Central memory CD4-positive, alpha-beta T cell (primary cell): ENCODE results near the gene CUX1.

Experiments
- DNase-seq: peaks from one replicate; pipeline ENCODE4 v3.0.0; 2022

The CUX1 gene

DNA sequence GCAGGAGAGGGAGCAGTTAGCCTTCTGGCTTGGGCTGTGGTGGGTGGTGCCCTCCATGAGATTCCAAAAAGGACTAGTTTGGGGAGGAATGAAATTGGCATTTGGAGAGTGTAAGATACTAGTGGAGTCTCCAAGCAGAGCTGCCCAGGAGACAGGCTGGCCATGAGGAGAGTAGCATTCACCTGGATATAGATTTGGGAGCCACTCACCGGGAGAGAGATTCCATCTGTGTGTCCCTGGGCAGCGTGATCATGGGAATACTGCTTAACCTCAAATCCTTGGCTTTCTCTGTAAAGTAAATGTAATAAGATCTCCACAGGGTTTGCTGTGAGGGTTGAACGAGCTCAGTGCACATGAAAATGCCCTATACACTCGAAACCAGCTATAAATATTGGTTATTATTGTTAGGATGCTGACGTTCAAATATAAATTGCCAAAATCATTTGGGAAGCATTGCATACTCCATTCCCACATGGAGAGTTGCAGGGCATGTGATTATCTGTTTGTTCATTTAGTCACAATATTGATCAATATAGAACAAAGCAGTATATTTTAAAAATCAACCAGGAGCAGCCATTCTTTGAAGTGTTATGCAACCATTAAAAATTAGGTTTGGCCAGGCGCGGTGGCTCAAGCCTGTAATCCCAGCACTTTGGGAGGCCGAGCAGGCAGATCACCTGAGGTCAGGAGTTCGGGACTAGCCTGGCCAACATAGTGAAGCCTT is 143.7 kb downstream of the CUX1 start:
- no peak for DNase-seq

DNA sequence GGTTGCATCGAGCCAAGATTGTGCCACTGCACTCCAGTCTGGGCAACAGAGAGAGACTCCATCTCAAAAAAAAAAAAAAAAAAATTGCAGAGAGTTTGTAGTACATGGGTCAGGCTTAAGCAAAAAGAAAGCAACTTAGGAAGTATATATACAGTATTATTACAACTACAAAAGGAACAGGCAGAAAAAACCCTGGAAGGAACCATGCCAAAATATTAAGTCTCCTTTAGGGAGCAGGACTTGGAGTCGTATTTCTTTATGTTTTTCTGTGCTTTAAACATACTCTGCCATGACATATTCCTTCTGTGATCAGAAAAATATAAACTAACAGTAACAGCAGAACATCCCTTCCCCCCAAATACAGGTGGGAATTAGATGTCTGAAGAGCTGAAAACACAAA is 144.4 kb downstream of the CUX1 start:
- no peak for DNase-seq

DNA sequence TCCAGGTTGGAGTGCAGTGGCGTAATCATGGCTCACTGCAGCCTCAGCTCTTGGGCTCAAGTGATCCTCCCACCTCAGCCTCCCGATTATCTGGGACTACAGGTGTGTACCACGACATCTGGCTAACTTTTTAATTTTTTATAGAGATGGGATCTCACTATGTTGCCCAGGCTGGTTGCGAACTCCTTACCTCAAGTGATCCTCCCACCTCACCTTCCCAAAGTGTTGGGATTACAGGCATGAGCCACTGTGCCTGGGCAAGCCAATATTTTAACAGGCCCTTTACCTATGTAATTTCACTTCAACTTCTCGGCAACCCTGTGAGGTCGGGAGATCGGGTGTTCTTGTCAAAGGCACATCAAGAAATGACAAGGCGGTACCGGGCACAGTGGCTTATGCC is 146.3 kb downstream of the CUX1 start:
- no peak for DNase-seq

DNA sequence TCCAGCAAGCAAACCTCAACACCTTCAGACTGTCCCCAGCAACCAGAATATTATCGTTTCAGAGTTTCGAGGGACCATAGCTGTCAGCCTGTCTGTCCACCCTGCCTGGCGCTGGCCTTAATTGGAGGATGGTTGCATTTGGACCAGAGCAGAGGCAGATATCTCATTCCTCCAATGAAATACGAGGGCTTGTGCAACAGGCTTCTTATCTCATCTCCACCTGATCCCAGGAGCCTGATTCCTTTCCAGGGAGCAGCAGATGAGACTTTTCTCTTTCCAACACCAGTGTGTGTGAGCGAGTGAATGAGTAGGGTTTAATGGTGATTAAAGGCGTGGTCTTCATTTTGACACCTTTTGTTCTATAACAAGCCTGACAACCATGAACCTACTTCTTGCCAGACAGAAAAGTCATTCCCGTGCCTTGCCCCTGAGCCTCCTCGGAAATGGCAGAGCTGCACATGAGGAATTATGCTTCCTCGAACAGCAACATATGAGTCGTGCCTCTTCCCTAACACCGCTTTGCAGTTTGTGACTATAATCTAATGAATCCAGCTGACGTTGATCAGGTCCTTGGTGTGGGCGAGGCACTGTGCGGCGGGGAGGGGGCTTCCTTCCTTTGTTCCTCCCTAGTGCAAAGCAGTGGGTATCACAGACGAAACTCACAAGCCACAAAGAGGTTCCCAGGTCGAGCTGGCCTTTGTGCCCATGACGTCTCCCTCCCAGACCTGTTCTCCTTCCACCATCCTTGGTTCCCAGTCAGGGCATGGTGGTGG is 147.4 kb downstream of the CUX1 start:
- DNase-seq = no peak

DNA sequence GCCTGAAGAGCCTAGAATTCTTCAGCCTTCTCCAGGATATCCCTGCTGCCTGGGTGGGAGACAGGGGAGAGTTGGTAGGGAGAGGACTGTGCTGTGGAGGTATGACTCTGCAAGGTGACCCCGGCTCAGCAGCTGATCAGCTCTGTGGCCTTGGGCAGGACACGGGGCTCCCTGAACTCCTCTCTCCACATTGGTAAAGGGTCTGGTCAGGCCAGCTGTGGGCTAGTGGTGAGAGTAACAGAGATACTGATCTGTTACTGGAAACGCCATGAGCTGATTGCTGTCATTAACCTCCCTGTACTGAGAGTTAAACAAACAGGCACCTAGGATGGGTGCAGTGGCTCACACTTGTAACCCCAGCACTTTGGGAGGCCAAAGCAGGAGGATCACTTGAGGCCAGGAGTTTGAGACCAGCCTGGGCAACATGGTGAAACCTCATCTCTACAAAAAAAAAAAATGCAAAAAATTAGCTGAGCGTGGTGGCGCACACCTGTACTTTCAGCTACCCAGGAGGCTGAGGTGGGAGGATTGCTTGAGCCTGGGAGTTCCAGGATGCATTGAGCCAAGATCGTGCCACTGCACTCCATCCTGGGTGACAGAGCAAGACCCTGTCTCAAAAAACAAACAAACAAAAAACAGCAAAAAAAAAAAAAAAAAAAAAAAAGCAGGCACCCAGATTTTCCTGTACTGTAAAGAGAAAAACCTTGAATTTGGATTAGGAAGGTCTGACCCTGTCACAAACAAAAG is 151.5 kb downstream of the CUX1 start:
- DNase-seq = no peak

DNA sequence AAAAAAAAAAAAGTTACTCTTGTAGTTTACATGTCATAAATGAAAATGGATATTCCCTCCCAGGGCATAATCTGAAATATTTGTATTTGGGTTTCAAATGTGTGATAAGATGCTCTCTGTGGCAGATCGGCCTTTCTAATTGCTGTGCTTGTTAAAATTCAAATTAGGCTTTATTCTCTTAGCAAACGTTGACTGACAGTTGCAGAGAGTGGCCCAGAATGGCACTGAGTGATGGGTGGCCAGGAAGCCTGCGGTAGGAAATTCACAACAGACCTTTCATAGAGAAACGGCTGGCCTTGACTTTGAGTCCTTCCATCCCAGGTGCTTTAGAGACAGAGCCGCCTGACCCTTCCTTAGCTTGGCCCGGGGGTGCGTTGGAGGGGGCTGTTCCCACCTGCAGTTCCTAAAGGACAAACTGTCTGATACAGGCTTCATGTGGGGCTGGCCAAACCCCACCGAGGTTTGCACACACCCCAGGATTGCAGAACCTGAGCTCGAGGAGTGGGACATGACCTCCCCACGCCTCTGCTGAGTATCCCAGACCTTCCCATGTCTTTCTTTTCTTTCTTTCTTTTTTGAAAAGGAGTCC is 152.7 kb downstream of the CUX1 start:
- no peak for DNase-seq

DNA sequence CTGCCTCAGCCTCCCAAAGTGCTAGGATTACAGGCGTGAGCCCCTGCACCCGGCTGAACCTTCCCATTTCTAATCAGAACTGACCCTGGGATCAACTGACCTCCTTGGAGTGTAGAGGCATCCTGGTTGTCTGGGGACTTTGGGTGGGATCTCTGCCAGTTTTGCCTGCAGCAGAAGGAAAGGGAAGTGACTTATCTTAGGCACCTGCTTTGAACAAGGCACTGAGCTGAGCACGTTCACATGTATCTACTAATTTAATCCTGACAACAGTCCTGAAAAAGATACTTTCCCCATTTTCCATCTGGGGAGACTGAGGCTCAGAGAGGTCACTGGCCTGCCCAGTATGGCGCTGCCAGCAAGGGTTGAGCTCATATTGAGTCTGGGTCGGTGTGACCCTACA is 153.4 kb downstream of the CUX1 start:
- no peak for DNase-seq

DNA sequence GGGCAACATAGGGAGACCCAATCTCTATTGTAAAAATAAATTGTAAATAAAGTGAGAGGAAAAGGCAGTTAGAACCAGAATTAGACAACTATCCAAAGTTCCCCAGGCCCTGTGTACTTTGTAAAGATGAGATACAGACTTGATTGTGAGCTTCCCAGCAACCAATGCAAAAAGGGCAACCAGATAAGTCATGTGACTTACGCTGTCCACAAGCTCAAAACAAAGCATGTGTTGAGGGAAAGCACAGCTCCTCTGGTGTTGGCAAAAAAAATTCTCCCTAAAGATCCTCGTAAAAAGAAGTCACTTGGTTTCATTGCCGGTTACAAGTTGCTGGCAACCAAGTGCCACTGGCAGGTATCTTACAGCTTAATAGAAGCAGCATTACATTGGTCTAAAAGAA is 154.0 kb downstream of the CUX1 start:
- DNase-seq = no peak

DNA sequence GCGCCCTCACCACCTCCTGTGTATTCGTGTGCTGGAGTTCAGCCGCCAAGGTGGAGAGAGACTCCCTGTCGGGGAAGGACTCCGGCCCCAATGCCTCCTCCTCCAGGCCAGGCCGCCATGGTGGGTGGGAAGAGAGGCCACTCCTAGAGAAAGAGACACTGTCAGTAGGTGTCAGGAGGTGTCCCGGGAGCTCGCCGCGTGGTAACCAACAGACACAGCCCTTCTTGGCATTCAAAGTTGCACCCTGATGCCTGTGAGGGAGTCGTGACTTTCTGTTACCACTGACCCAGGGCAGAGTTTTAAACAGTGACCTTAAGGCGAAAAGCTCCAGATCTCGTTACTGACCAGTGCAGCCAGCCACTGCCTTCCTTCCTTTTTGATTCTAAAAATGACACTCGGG is 155.2 kb downstream of the CUX1 start:
- DNase-seq = no peak

DNA sequence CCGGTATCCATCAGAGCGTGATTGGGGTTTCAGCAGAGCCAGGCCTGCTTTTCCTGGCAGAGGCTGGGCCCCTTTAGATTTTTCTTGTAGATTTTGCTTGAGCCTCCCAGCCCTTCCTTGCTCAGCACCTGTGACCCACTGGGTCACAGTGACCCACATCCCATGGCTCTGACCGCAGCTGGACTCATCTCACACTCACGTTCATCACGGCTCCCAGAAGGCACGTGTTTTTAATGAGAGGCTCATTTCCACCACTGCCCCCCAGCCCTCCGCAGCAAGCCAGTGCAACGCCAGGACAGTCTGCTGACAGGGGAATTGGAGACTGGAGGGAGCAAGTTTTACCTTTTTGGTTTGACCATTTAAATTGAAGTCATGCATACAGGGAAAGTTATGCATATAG is 155.7 kb downstream of the CUX1 start:
- DNase-seq = no peak

DNA sequence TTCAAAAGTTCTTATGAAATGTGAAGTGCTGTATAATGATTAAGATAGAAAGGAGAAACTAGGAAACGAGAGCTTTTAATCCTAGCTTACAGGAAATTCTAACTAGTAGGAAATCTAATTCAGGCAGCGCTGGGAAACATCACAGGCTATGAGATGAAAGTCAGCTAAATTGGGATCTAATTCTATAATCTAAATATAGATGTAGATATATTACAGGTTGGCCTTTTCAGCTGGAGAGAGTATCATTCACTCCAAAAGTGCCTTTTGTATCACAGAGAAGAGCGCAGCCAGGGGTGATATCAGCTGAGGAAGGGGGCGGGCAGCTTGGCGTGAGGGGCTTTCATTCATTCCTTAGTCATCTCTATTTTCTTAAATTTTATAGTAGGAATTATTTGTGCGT is 157.0 kb downstream of the CUX1 start:
- DNase-seq = no peak

DNA sequence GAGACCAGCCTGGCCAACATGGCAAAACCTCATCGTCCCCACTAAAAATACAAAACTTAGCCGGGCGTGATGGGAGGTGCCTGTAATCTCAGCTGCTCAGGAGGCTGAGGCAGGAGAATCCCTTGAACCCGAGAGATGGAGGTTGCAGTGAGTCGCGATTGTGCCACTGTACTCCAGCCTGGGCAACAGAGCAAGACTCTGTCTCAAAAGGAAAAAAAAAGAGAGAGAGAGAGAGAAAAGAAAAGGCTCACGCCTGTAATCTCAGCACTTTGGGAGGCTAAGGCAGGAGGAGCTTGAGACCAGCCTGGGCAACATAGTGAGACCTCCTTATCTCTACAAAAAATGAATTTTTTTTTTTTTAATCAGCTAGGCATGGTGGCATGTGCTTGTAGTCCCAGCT is 157.6 kb downstream of the CUX1 start:
- no peak for DNase-seq

DNA sequence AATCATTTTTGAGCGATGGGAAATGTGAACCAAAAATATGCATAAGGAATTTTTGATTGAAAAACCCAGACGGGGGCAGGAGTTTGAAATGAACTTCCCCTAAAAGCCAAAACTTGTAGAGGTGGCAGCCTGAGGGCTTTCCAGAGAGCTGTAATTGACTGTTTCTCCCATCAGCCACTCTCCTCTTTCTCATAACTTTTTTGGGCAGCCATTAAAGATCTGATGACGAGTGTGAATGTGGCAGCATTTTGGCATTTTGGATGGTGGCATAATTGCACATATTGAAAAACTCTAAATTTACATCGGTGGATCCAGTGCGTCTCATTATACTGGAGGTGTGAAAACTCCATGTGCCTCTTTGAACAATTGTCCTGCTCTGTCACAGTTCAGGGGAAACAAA is 159.0 kb downstream of the CUX1 start:
- no peak for DNase-seq

DNA sequence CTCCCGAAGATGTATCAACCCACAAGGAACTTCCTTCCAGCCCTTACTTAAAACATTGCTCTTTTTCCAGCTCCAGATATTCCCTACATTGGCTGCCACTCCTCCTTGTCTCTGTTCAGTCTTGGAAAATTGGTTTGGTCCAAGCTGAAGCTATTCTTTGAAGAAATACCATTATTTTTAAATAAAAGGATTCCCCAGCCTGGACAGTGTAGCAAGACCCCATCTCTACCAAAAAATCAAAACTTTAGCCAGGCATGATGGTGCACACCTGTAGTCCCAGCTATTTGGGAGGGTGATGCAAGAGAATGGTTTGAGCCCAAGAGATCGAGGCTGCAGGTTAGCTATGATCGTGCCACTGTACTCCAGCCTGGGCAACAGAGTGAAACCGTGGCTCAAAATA is 159.8 kb downstream of the CUX1 start:
- no peak for DNase-seq

DNA sequence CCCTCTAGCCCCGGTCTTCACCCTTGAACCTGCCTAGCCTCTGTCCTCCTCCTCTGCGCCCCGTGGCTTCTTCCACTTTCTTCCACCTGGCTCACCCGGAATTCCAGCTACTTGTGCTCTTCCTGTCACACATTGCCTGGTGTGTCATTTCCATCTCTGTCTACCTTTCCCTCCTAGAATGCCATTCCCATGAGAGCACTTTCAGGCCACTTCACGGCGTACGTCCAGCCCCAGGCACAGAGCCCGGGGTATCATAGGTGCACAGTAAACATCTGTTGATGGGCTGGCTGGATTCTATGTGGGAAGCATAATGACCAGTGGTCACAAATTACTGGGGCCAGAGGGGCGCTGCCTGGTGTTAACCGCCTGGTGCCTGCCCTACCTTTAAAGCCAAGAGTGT is 161.3 kb downstream of the CUX1 start:
- DNase-seq = no peak

DNA sequence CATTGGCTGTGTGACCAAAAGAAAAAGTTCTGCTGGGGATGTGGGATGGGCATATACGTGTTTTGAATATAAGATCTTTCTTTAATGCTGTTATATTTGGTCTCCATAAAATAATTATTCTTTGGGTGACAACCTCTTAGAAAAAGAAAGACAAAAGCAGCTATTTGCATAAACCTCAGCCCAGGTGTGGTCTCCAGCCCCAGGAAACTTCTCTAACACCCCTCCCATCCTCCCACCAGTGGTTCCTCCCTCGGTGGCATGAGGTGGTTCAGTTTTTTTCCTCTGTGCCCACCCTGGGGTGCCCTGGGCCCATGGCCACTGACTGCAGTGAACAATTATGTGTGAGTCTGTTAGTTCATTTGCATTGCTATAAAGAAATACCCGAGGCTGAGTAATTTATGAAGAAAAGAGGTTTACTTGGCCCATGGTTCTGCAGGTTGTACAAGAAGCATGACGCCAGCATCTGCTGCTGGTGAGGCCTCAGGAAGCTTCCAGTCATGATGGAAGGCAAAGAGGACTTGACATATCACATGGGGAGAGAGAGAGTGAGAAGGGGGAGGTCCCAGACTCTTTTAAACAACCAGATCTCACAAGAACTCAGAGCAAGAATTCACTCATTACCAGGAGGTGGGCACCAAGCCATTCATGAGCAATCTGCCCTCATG is 165.9 kb downstream of the CUX1 start:
- DNase-seq = no peak

DNA sequence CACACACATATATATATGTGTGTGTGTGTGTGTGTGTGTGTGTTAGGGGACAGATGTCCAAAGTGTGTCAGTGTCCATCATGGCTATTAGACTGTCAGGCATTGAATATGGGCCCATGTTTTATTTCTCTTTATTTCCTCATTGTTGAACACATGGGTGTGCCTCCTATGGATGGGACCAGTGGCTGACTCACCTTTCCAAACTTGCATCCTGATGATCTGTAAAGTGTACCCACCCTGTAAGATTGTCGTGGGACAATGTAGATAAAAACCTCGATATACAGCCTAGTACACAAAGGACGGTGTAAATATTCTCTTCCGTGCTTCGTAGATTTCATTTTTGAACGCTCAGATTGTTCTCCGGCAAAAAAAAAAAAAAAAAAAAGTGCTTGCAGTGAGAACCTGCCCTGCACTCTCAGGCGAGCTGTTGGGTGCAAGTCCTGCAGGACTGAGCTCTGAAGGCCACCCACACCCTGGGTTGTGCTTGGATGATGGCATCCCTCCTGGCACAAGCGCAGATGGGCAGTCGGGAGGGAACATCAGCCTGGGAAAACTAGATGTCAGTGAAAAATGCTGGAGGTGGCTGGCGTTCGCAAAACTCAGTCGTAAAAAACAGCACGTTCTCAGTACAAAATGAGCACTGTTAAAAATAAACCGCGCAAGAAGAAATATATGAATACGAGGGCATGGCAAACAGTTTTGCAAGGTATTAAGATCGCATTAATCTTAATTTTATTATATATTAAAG is 166.9 kb downstream of the CUX1 start:
- DNase-seq = no peak

DNA sequence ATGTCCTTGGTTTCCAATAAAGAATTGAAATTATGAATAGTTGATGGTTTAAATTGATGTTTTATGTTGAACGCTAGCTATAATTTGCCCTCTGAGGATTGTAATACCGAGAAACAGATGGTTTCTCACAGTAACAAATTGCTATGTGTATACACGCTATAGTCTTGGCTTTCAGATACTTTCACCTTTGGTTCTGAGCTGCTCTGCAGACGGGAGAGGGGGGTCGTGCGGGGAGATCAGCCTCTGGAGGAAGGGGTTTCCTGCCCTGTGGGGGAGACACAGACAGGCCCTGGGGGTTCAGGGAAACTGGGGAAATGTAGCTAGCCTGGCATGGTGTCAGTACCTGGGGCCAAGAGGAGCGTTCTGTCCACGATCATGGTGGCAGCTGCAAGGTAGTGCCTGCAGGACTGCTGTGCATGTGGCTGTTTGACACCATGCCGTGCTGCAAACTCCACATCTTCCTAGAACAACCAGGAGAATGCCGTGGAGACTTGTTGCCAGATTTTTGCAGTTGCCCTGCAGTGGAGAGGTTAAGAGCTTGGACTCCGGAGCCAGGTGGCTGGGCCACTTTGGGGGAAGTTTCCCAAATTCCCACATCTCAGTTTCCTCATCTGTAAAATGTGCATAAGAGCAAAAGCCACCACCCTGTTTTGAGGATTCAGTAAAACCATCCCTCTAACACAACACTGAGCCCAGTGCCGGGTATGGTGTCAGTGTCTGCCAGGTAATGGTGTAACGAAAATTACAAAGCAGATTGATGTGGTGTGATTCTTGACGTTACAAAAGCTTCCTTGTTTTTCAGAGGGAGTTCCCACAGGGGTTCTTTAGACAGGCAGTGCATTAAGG is 167.9 kb downstream of the CUX1 start:
- DNase-seq = no peak

DNA sequence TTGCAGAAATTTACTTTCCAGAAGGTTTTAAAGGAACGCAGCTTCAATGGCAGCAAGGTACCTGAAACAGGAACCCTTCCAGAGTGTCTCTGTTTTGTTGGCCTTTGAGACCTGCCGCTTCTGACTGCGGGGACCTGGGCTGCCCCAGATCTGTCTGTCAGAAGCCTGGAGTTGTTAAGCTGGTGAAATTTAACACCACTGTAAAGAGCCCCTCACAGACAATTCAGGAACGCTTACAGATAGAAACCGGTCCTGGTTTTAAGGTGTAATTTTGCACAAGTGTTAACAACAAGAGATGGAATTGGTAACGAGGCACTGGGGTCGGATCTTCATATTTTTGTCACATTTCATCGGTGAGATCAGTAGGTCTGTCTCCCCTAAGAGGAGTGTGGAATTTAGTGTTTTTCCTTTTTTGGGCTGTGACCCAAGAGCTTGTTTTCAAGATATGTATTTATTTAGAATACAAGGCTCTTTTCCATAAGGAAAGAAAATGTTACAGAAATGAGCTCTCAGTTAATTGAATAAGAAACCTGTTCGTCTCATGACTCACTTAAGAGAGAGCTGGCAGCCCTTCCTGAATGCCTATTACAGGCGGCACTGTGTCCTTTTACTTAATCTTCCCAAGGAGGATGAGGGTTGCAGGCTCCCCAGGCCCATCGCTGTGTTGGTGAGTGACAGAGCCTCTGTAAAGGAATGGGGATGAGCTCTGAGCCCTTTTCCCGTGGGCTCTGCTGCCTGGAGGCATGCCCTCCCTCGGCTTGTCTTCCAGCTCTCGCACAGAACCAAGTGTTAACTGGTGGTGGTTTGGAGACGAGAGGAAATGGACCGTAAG is 168.7 kb downstream of the CUX1 start:
- DNase-seq = no peak

DNA sequence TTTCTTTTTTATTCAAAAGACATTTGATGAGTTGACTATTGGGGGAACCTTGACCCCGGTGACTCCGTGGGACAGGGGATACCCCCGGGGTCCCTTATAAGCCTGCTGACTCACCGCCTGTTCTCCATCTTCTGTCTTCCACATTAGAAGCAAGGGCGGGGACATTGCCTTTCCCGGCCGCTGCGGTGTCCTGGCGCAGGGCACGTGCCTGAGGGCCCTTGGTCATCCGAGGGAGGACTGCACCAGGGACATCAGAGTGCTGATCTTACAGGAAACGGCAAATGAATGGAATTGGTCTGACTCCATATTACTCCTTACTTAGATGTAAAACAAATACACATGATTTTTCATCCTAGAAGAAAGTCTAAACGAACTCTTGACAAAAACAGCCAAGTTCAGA is 170.1 kb downstream of the CUX1 start:
- no peak for DNase-seq
